GM12878 (cell line): ENCODE results near the gene ASIC1. TPM values are rescaled to one million over a fixed set of nuclear protein-coding genes. Genes with fewer than 3 reads are reported as not detected.

ENCODE experiments used
- ATAC-seq: fragments of 200-7000 bp; cut with Tn5 transposase; 3 replicates; pipeline ENCODE4 v1.9.1; 2020; ENCODE audit warnings: mild to moderate bottlenecking, moderate library complexity
- BruUV-seq: library from RNA; stranded (reverse); fragments of 400-500 nt; replicated peaks from 2 replicates; lab custom pipeline; 2021; lab: Mats Ljungman, UMichigan
- CTCF ChIA-PET: fragments of 300-600 bp; sonication (Branson Sonifier 250); formaldehyde crosslinking; extraction: SDS; loops from one replicate; lab custom pipeline; 2021; ENCODE audit warnings: inconsistent platforms; lab: Yijun Ruan, JAX
- POLR2A ChIA-PET: fragments of 350-600 bp; formaldehyde crosslinking; extraction: SDS; loops from one replicate; lab custom pipeline; 2021; ENCODE audit warnings: inconsistent platforms; lab: Charles Lee
- RAD21 ChIA-PET: fragments of 300-600 bp; sonication (Branson Sonifier 250); formaldehyde crosslinking; loops from one replicate; lab custom pipeline; 2023; ENCODE audit warnings: antibody characterized with exemption; ENCODE audit not compliant: unreplicated experiment; lab: Charles Lee
- SMC1A ChIA-PET: fragments of 300-600 bp; sonication (Branson Sonifier 250); formaldehyde crosslinking; loops from one replicate; lab custom pipeline; 2023; ENCODE audit not compliant: unreplicated experiment, uncharacterized antibody; lab: Charles Lee
- DNase-seq: peaks from one replicate; pipeline ENCODE4 v3.0.0-alpha.2; 2011; ENCODE audit warnings: low read depth, low spot score
- FAIRE-seq: peaks from 3 replicates; lab custom pipeline; 2011; peaks lifted over from hg19 to GRCh38; lab: Jason Lieb, UNC
- H2AFZ ChIP-seq: 2 replicates; pipeline ENCODE4 v1.6.0; 2011; ENCODE audit warnings: low read depth, low read length, control low read depth; ENCODE audit not compliant: control insufficient read depth
- H3K27ac ChIP-seq: 2 replicates; pipeline ENCODE4 v1.5.1; 2011; ENCODE audit warnings: control low read depth; ENCODE audit not compliant: control insufficient read depth, insufficient read depth
- H3K27me3 ChIP-seq, 2 experiments: replicated peaks in 1 of 2; 2 replicates each; pipeline versions ENCODE4 v1.6.0 to v1.6.1; 2011; ENCODE audit warnings: low read length in 1 of 2; ENCODE audit not compliant: control insufficient read depth in 2 of 2, insufficient read depth in 2 of 2
- H3K36me3 ChIP-seq, 2 experiments: 2 replicates each; pipeline ENCODE4 v1.5.1; 2011; ENCODE audit warnings: low read length in 1 of 2; ENCODE audit not compliant: control insufficient read depth in 2 of 2, insufficient read depth in 2 of 2
- H3K4me1 ChIP-seq: 2 replicates; pipeline ENCODE4 v1.6.1; 2011; ENCODE audit warnings: mild to moderate bottlenecking, low read length, moderate library complexity, mixed read lengths; ENCODE audit not compliant: control insufficient read depth, insufficient read depth
- H3K4me2 ChIP-seq: 2 replicates; pipeline ENCODE4 v1.6.0; 2011; ENCODE audit warnings: control low read depth; ENCODE audit not compliant: control insufficient read depth, insufficient read depth
- H3K4me3 ChIP-seq: fragments of 200-600 bp; sonication (generic); 2 replicates; pipeline ENCODE4 v1.5.1; 2016
- H3K79me2 ChIP-seq: 2 replicates; pipeline ENCODE4 v1.6.0; 2011; ENCODE audit warnings: low read length; ENCODE audit not compliant: control insufficient read depth, insufficient read depth
- H3K9ac ChIP-seq: 2 replicates; pipeline ENCODE4 v1.8.0; 2011; ENCODE audit warnings: low read length, control low read depth, mixed read lengths; ENCODE audit not compliant: control insufficient read depth, insufficient read depth
- H3K9me3 ChIP-seq: replicated peaks from 3 replicates; pipeline ENCODE4 v1.5.1; 2011; ENCODE audit warnings: mild to moderate bottlenecking, low read length; ENCODE audit not compliant: control insufficient read depth, insufficient read depth
- H4K20me1 ChIP-seq: 2 replicates; pipeline ENCODE4 v1.6.0; 2011; ENCODE audit not compliant: control insufficient read depth, insufficient read depth
- POLR2A ChIP-seq: IDR thresholded peaks from 2 replicates; pipeline ENCODE4 v1.6.1; 2011; ENCODE audit warnings: low read depth, mild to moderate bottlenecking, low read length
- POLR2AphosphoS5 ChIP-seq: IDR thresholded peaks from 2 replicates; pipeline ENCODE4 v1.6.1; 2011; ENCODE audit warnings: mild to moderate bottlenecking, low read length, inconsistent platforms
- RB1 ChIP-seq: fragments of 450-650 bp; formaldehyde crosslinking; IDR thresholded peaks from 2 replicates; pipeline ENCODE4 v1.6.1; 2017; ENCODE audit warnings: mild to moderate bottlenecking, borderline replicate concordance
- RUNX3 ChIP-seq: IDR thresholded peaks from 2 replicates; pipeline ENCODE4 v1.6.1; 2012; ENCODE audit warnings: low read length, inconsistent platforms
- SPI1 ChIP-seq: IDR thresholded peaks from 2 replicates; pipeline ENCODE4 v1.6.1; 2011; ENCODE audit warnings: low read depth, mild to moderate bottlenecking, low read length, moderate library complexity, borderline replicate concordance; ENCODE audit not compliant: insufficient read depth
- WGBS: methylation state at CpG from one replicate; pipeline ENCODE4 v1.1.6; 2016; ENCODE audit warnings: low lambda C conversion rate; ENCODE audit not compliant: insufficient replicate concordance, insufficient coverage; ENCODE audit errors: missing lambda C conversion rate; 5-methylcytosine and 5-hydroxymethylcytosine counted together
- in situ Hi-C: fragments of 300-500 bp; cut with MboI; formaldehyde crosslinking; loops from 9 replicates; pipeline ENCODE4 v1.14.3; 2018; ENCODE audit warnings: mixed read lengths
- intact Hi-C: fragments of 100-400 bp; cut with micrococcal nuclease; formaldehyde crosslinking; loops from one replicate; pipeline ENCODE4 v1.14.2; 2022; ENCODE audit not compliant: unreplicated experiment
- polyA plus RNA-seq, 11 experiments: library from polyadenylated mRNA; depleted of rRNA in 4 of 11; unstranded in 6 of 11; stranded (reverse) in 5 of 11; fragments of >200 nt; fragmentation: Nextera tagmentation in 4 of 11; fragmentation: Illumina TruSeq in 1 of 11; extraction: Ambion mirVana in 4 of 11; extraction: Trizol in 1 of 11; gene quantifications; 1 replicate in 1 of 11; 2 replicates in 10 of 11; pipeline versions ENCODE4 v1.2.1 to v1.2.3, GENCODE V29; 2011 to 2016; ENCODE audit warnings: inconsistent platforms in 2 of 11, missing spikeins in 2 of 11, low read depth in 1 of 11
- total RNA-seq, 4 experiments: library from RNA; depleted of rRNA in 3 of 4; stranded (reverse); fragments of >200 nt in 3 of 4; fragmentation: Illumina TruSeq in 1 of 4; extraction: Trizol in 1 of 4; gene quantifications; 2 replicates each; pipeline versions ENCODE4 v1.2.1 to v1.2.3, GENCODE V29; 2013 to 2021

The ASIC1 gene
- total and polyA plus RNA-seq, 10 of the 15 experiments (the other 5 are each of a cell fraction or from before 2014, with no cell fraction given): 0.02 to 0.28 (median 0.21) TPM; not detected in 4

DNA sequence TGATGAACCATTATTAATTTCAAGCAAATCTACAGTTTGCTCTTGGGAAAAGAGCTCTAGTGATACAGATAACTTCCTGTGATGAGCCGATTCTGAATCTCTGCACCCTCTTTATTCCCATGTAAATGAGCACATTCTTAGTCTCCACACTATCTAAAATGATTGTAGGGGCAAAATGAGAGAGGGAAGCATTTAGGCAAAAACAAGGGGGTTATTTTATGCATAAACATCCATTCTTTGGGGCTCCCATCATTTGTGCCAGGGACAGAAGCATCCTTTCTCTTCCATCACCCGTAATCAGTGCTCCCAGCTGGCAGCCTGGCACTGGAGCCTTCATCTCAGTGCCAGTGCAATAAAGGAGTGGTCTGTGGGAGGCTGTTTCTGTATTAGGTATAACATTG lies 44.7 kb downstream of the ASIC1 start:
- DNase-seq: no peak
- ChIA-PET SMC1A (interaction anchor here (0.8 to 1.5 kb wide), 4 partner anchors 8 to 15 kb away, joined by 3 to 8 read pairs (median 5); partner anchors contain the start of gene COX14), POLR2A (interaction anchor here (0.6 kb wide), 2 partner anchors 11 to 12 kb away, joined by 3 to 4 read pairs; no protein-coding TSS in a partner anchor), RAD21 (interaction anchor here (2.1 kb wide), 1 partner anchor 9 kb away, joined by 7 read pairs; the partner anchor contains the start of gene COX14), CTCF (interaction anchor here (1.1 to 4.5 kb wide), 4 partner anchors 10 to 74 kb away, joined by 3 to 40 read pairs (median 4); partner anchors contain the start of gene COX14)
- Histone ChIP-seq H3K4me2 (no peak overlapping the region), H2AFZ (no peak overlapping the region), H3K9me3 (no peaks in the 10 kb centered on the region), H3K27ac (no peak overlapping the region), H3K4me1 (no peaks in the 10 kb centered on the region), H3K9ac (no peak overlapping the region), H3K36me3 (peaks cover 15 to 16% of the 10 kb centered on the region in 2 experiments), H3K4me3 (no peak overlapping the region), H3K79me2 (no peaks in the 10 kb centered on the region)
- BruUV-seq: no TSS peak
- in situ Hi-C loops: no loop called here
- FAIRE-seq: no peak
- 0 out of 2 replicates have a peak, but pooled peaks have one; percentile 3 for TF ChIP-seq POLR2AphosphoS5
- no peak for TF ChIP-seq RUNX3
- no peak for TF ChIP-seq RB1
- TF ChIP-seq, all 136 proteins: peak for 1
- intact Hi-C loops: no loop called here
- Histone ChIP-seq H4K20me1 (no peaks in the 10 kb centered on the region), H3K27me3 (no peaks in the 10 kb centered on the region)
- WGBS: 64% methylated on average over 2 of the region's 2 CpGs
- ATAC-seq: no peak

GRCh38 chr12:50102646-50103309 lies 45.4 kb downstream of the ASIC1 start:
- FAIRE-seq: no peak

More at GRCh38 chr12:50102646-50103309, 45.4 kb downstream of the ASIC1 start:
- H3K79me2 ChIP-seq: no peaks in the 10 kb centered on the region
- no peak overlapping the region for H2AFZ ChIP-seq
- no peaks in the 10 kb centered on the region for H4K20me1 ChIP-seq
- WGBS: 46% methylated on average over 8 of the region's 8 CpGs
- H3K4me2 ChIP-seq: no peak overlapping the region
- no peak for DNase-seq
- H3K4me3 ChIP-seq: no peak overlapping the region
- no peak overlapping the region for H3K27ac ChIP-seq
- H3K9ac ChIP-seq: no peak overlapping the region
- TF ChIP-seq POLR2A: peak; percentile 59
- TF ChIP-seq POLR2AphosphoS5: no peak; the same call in 1 of the 2 replicates
- TF ChIP-seq SPI1: peak; percentile 38; the same call in 1 of the 2 replicates
- TF ChIP-seq, all 136 proteins: peak for 2
- no TSS peak for BruUV-seq
- Histone ChIP-seq H3K36me3 (peaks cover 15 to 16% of the 10 kb centered on the region in 2 experiments), H3K4me1 (no peaks in the 10 kb centered on the region), H3K9me3 (no peaks in the 10 kb centered on the region), H3K27me3 (no peaks in the 10 kb centered on the region)
- SMC1A ChIA-PET: interaction anchor here (0.8 to 1.5 kb wide), 4 partner anchors 7 to 15 kb away, joined by 3 to 8 read pairs (median 5); partner anchors contain the start of gene COX14
- POLR2A ChIA-PET: interaction anchor here (0.6 kb wide), 1 partner anchor 11 kb away, joined by 4 read pairs; no protein-coding TSS in a partner anchor
- in situ Hi-C loops (no loop called here), intact Hi-C loops (no loop called here)
- RAD21 ChIA-PET: interaction anchor here (0.6 to 2.1 kb wide), 2 partner anchors 9 to 13 kb away, joined by 3 to 7 read pairs; partner anchors contain the start of gene COX14
- peak; percentile 76 for ATAC-seq
- CTCF ChIA-PET: interaction anchor here (0.8 to 4.5 kb wide), 8 partner anchors 9 to 232 kb away, joined by 3 to 40 read pairs (median 4); partner anchors contain the start of gene COX14
